Kidney tubule cell (primary cell): ENCODE measurements around the gene SKP2.

ENCODE experiments used
- DNase-seq: peaks from one replicate; pipeline ENCODE4 v3.0.0-alpha.2; 2018; ENCODE audit warnings: low spot score

SKP2 gene

DNA sequence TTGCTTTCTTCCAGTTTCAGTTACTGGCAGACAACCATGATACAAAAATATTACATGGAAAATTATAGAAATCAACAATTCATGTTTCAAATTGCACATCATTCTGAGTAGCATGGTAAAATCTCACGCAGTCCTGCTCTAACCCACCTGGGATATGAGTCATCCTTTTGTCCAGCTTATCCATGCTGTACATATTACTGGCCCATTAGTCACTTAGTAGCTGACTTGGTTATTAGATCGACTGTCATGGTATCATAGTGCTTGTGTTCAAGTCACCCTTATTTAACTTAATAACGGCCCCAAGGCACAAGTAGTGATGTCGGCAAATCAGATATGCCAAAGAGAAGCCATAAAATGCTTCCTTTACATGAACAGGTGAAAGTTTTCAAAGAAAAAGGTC is 48.6 kb downstream of the SKP2 start:
- DNase-seq, result peak; percentile 64

DNA sequence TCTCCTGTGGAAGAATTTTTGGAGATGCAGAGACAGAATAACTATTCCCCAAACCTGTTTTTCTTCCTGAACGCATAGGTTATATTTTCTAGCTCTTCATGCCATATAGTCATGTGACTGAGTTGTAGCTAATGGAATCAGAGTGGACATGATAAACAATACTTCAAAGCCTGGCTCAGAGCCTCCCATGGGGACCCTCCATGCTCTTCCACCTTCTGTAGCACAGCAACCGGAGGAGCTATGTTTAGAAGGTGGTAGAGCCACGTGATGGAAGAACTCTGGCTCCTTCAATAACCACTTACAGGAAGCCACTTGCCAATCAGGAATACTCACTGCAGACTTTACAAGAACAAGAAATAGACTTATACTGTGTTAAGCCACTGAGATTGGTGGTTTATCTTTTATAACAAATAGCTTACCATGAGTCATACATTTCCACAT is 50.6 kb downstream of the SKP2 start:
- DNase-seq, result no peak

DNA sequence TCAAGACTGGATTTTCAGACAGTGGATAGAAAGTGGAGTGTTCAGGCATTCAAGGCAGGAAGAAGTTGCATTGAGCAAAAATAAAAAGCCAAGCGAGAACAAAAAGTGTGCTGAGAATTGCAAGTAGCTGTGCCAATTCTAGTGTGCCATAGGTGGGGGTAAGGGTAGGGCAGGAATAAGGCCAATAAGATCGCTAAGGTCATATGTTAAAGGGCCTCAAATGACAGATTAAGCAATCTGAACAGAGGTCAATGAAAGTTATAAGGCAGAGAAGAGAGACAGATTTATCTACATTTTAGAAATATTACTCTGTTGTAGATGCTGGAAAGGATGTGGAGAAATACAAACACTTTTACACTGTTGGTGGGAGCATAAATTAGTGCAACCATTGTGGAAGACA is 53.4 kb downstream of the SKP2 start:
- DNase-seq, result no peak

DNA sequence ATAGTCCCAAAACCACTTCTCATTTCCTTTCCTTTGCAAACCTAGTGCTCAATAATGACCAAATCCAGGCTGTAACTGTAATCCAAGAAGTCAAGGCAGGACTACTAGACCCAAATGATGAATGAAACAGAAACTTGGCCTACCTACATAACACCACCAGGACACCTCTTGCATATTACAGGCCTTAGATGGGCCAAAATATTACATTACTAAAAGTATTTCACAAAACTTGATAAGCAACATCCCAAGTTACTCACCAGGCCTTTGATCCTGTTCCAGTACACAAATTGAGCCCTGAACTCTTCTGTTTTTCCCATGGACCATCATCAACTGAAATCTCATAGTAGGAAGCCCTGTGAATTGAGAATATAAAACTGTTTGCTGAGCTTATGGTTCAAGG is 55.0 kb downstream of the SKP2 start:
- DNase-seq, result no peak

DNA sequence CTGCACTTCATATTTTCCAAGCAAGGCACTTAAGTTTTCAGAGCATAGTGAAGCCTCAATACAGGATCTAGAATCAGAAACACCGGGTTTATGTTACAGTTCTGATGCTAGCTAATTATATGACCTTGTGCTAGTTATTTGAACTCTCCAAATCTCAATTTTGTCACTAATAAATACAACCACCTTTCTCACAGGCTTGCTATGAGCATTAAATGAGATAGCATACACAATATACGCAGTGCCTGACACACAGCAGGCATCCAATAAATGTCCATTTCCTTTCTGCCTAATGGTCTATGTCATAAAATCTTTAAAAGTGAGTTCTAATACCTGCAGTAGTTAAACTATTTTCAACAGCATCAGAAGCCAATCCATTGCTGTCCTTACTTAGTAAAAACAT is 56.9 kb downstream of the SKP2 start:
- no peak for DNase-seq

DNA sequence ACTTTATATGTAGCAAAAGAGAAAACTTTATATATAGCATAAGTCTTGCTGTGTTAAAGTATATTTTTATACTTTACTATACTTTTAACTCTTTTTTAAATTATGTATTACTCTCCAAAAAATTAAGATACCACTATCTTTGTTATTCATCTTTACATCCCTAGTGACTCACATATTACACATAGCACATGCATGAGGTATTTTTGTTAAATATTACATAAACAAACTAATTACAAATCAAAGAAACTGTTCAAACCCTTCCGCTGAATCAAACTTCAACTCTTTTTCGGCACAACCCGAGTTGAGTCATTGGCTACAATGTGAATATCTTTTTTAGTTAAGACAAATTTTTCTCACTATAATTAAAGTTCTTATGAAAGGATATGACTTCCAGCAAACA is 57.8 kb downstream of the SKP2 start:
- no peak for DNase-seq

DNA sequence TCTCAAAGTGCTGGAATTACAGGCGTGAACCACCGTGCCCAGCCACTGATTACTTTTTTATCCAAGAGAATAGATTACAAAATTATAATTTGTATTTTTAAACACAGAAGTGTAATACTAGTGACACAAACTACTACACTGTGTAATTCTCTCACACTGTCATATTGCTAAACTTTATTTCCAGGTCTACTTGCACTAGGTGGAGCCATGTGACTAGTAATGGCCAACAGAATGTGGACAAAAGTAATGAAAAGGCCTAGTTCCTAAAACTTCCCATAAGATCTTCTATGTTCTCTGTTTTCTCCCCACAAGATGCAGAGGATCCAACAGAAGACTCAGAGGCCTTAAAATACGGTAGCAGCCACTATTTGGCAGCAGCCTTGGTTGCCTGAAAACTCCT is 62.5 kb downstream of the SKP2 start:
- DNase-seq, result no peak

DNA sequence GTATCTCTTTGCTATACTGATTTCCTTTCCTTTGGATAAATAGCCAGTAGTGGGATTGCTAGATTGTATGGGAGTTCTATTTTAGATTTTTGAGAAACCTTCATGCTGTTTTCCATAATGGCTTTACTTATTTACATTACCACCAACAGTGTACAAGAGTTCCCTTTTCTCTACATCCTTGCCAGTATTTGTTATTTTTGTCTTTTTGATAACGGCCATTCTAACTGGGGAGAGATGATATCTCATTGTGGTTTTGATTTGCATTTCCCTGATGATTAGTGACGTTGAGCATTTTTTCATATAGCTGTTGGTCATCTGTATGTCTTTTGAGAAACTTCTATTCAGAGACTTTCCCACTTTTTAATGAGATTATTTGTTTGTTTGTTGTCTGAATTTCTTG is 64.0 kb downstream of the SKP2 start:
- DNase-seq, result no peak

DNA sequence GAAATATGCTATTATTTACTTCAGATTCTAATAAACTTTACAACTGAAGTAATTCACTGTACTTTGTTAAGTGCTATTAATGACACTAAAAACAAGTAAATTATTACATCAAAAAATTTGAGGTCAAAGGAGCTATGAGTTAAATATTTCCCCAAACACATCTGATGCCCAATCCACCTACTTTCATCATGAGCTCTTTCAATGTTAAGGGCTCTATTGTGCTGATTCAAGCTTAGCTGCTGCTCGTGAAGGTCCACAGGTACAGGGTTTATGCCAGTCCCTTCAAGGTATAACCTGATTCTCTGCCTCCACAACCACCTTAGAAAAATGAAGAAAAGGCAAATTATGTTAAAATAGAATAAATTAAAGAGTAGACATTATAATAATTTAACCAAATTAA is 65.7 kb downstream of the SKP2 start:
- DNase-seq, result no peak

DNA sequence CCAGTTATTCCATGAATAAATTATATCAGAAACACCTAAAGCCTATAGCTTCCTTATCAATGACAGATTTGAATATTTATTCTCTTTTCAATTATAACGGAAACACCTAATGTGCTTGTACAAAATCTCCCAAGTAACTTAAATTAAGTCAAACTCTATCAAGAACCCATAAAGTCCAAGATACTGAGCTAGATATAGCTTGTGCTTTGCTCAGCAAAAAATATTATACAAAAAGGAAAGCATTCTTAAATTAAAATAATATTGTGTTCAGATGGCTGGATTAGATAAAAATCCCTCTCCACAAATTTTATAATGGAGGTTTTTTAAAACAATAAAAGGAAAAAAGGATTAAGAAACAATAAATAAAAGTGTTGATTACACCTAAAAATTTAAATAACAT is 66.1 kb downstream of the SKP2 start:
- no peak for DNase-seq

DNA sequence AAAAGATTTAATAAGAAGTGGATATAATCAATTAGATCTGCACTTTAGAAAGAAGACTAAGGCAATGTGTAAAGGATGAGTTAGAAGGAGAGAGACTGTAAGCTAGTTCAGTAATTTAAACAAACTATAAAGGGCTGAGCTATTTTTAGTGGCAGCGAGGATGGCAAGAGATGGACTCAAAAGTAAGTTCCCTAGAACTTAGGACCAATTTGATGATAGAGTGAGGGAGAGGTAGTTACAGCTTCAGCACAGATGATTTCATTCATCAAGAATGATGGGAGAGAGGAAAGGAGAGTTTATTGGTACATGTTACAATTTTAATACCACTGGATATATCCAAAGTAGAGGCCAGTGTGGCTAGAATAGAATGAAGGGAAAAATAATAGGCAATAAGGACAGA is 70.7 kb downstream of the SKP2 start:
- no peak for DNase-seq

DNA sequence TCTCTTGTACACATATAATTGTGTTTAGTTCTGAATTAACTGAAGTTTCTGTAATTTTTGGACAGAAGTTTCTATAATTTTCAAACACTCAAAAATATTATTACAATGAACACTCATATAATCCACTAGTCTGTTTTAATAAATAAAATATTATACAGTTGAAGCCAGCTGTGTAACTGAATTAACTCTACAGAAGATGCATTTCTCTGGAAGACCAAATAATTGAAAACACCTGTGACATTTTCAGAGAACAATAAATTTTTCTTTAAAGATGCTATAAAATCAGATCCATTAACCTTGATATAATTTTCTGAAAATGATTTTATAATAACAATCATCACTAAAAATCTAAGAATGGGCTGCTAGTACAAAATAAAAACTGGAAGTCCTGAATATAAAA is 75.1 kb downstream of the SKP2 start:
- DNase-seq, result no peak

DNA sequence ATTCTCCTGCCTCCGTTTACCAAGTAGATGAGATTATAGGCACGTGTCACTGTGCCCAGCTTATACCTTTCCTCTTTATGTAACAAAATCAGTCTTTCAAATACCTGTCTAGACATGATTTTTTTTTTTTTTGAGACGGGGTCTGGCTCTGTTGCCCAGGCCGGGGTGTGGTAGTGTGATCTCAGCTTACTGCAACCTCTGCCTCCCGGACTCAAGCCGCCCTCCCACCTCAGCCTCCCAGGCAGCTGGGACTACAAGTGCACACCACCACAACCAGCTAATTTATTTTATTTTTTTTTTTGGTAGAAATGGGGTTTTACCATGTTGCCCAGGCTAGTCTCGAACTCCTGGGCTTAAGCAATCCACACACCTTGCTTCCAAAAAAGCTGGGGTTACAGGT is 76.6 kb downstream of the SKP2 start:
- DNase-seq, result no peak

DNA sequence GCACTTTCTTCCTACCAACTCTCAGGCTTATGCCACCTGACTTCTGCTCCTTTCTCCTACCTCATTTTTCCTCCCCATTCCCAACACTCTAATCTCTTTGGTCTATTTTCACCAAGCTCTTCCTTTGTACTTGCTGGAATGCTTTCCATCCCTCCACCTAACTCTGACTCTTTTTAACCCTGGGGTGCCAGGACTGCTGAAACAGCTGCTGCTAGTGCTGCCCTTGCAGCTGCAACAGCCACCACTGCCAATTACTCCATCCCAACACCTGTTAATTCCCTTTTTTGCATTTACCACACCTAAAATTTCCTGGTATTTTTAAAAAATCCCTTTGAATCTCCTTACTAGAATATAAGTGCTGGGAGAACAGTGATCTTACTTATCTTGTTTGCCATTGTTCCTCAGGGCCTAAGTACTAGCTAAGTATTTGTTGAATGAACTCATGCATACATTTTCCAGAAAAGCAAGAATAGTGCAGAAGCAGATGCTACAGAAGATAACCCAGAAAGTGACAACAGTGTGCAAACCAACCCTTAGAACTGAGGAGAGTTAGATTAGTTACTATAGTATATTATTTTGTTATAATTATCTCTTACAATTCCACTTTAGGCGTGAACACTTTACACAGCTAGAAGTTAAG is 78.4 kb downstream of the SKP2 start:
- no peak for DNase-seq

DNA sequence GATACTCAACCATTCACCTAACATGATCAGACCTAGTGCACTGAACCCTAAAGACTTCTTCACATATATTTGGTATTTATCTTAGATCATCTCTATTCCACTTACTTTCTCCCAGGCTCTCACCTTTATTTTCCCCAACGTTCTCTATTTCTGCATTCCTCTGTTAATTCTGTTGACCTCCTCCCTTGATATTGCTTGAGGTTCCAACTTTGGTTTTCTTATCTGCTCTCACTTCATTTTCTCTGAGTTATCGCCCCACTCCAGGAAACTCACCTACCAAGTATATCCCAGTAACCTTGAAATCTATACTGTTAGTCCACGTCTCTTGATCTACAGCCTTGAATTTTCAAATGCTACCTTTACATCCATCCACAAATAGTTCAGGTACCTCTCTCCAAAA is 80.6 kb downstream of the SKP2 start:
- no peak for DNase-seq
